Muscle of leg (tissue), 11 donors: ENCODE results near the gene RNF112. TPM values are rescaled to one million over a fixed set of nuclear protein-coding genes. Genes with fewer than 3 reads are reported as not detected.
"Not testable (repeated sequence)": the region's sequence is repeated elsewhere in the genome, so short reads cannot be mapped to it uniquely, and the experiment has no call there.

Experiments
- DNase-seq: peaks from one replicate; pipeline ENCODE4 v3.0.0; 2013
- H3K27ac ChIP-seq: one replicate; pipeline ENCODE4 v1.5.1; 2013; ENCODE audit warnings: mild to moderate bottlenecking, low read length, control low read depth
- H3K27me3 ChIP-seq: one replicate; pipeline ENCODE4 v1.6.1; 2013; ENCODE audit warnings: low read length; ENCODE audit not compliant: control insufficient read depth, insufficient read depth
- H3K36me3 ChIP-seq: one replicate; pipeline ENCODE4 v1.6.1; 2013; ENCODE audit warnings: low read length; ENCODE audit not compliant: control insufficient read depth, insufficient read depth
- H3K4me1 ChIP-seq: one replicate; pipeline ENCODE4 v1.6.1; 2013; ENCODE audit warnings: low read length; ENCODE audit not compliant: control insufficient read depth, insufficient read depth
- H3K4me3 ChIP-seq: one replicate; pipeline ENCODE4 v1.5.1; 2013; ENCODE audit warnings: low read length, control low read depth
- H3K9me3 ChIP-seq: replicated peaks from 2 replicates; pipeline ENCODE4 v1.6.1; 2013; ENCODE audit warnings: low read depth, low read length; ENCODE audit not compliant: control insufficient read depth
- WGBS: methylation state at CpG from one replicate; pipeline ENCODE4 v1.1.5; 2013; ENCODE audit warnings: missing lambda C conversion rate; ENCODE audit not compliant: insufficient coverage; 5-methylcytosine and 5-hydroxymethylcytosine counted together
- polyA plus RNA-seq, 8 donors: library from polyadenylated mRNA; unstranded; fragments of 120-200 nt; gene quantifications; one replicate each; pipeline versions ENCODE4 v1.2.1 to v1.2.3, GENCODE V29; 2013; ENCODE audit warnings: inconsistent platforms in 1 of 8, low replicate concordance in 1 of 8; ENCODE audit not compliant: insufficient read length in 8 of 8, insufficient read depth in 1 of 8
- total RNA-seq: library from RNA; stranded (reverse); fragments of 120-200 nt; gene quantifications from one replicate; pipeline ENCODE4 v1.2.4, GENCODE V29; 2013

RNF112 gene
- total and polyA plus RNA-seq, 9 donors = 2.8 to 5.4 (median 4.1) TPM

DNA sequence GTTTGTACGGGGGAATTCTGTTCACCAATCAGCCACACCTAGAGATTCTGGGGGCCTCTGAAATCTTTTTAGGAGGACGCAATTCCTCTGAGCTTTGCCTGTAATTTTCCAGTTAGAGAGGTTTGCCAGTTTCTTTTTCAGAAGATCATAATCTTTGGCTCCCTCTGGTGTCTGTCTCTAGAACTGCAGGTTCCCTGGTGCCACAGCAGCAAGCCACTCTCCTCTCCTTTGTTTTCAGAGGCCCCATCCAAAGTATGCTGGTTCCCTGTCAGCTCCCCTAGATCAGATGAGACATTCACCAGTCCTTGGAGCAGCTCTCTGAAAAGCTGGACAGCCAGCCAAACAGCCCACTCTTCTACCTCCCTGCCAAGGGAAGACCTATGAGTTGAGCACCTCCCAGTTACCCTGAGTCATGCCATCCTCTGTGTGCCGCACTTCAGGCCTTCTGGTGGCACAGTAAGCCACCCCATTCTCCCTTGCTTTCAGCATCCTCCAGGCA is 36.1 kb downstream of the RNF112 start:
- Histone ChIP-seq H3K9me3 (peaks cover 22% of the 10 kb centered on the region), H3K4me1 (peaks cover 21% of the 10 kb centered on the region), H3K27ac (peak overlapping the region; percentile 74), H3K27me3 (no peaks in the 10 kb centered on the region), H3K4me3 (peak overlapping the region; percentile 1), H3K36me3 (no peaks in the 10 kb centered on the region)
- 100% methylated on average over 1 of the region's 3 CpGs for WGBS
- peak; percentile 92 for DNase-seq

DNA sequence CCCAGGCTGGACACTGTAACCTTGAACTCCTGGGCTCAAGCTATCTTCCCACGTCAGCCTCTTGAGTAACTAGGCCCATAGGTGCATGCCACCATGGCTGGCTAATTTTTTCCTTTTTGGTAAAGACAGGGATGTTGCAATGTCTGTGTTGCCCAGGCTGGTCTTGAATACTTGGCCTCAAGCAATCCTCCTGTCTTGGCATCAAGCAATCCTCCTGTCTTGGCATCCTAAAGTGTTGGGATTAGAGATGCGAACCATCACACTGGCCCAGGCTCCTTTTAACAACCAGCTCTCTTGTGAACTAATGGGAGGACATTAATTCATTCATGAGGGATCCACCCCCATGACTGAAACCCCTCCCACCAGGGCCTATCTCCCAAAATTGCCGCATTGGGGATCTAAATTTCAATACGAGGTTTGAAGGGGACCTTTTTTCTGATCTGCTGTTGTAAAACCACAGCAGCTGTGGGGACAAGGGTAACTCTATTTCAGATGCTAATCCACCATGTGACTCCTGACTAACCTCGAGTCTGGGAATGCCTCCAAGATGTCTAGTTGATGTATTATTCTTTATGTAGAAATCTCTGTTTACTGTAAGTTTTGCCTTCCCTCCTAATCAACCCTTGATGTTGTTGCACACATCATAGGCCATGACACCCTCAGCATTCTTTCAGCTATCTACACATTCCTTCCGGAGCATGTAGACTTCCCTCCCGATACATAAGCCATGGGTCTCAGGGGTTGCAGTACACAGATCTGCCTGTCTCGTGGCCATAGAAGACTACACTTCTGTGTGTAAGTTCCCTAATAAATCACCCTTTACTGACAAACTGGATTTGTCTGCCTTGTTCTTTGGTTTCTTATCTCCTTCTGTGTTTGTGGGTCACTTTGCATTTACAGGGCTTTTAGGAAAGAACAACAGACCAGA is 37.6 kb downstream of the RNF112 start:
- H3K4me3 ChIP-seq = no peak overlapping the region
- H3K36me3 ChIP-seq = no peaks in the 10 kb centered on the region
- peak; percentile 94 for DNase-seq
- peak overlapping the region; percentile 83 for H3K27ac ChIP-seq
- H3K9me3 ChIP-seq = peaks cover 11% of the 10 kb centered on the region
- H3K4me1 ChIP-seq = peaks cover 21% of the 10 kb centered on the region
- WGBS = 33% methylated on average over 3 of the region's 8 CpGs
- H3K27me3 ChIP-seq = no peaks in the 10 kb centered on the region

- H3K4me3 ChIP-seq = no peak overlapping the region
- DNase-seq = no peak
- H3K27me3 ChIP-seq = peaks cover 2% of the 10 kb centered on the region
- peaks cover 21% of the 10 kb centered on the region for H3K4me1 ChIP-seq
- no peaks in the 10 kb centered on the region for H3K36me3 ChIP-seq
- H3K27ac ChIP-seq = peak overlapping the region; percentile 83
- peaks cover 7% of the 10 kb centered on the region for H3K9me3 ChIP-seq
- 93% methylated on average over 2 of the region's 4 CpGs for WGBS
Measured at GRCh38 chr17:19449656-19450055, 38.6 kb downstream of the RNF112 start.

DNA sequence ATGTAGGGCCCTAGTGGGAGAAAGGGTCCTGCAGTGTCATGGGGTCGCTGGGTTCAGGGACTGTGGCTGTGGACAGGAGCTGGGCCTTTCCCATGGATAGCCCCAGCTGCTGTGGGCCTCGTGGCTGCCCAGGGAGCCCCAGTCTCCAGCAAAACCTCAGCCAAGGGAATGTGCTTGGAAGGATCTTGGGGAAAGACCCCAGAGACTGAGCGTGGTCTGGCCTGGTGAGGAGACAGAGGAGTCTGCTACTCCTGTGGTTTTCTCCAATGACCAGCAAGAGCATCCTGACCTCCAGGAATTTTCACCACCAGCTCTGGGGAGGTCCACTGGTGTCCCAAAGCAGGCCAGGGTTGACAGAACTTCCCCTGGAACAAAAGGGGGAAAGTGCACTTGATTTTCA is 42.3 kb downstream of the RNF112 start:
- WGBS = 56% methylated on average over 2 of the region's 3 CpGs

DNA sequence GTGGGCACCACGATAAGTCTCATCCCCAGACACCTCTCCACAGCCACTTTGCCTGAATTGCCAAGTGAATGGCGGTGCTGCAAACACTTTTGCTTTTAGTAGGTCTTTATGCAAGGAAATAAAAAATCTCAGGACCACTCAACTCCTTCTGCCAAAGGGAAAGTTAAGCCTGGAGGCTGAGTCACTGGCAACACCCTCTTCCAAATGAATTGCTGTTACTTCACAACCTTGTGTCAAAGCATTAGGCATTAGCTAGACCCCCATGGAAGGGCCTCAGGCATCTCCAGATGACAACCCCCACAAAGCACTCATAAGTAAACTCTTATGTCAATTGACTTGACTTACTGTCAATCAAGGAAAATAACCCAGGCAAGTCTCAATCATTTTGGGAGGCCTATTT is 43.0 kb downstream of the RNF112 start:
- WGBS = no CpG with 5 or more reads among the region's 2 CpGs
- DNase-seq = no peak
- Histone ChIP-seq H3K9me3 (no peaks in the 10 kb centered on the region), H3K27ac (no peak overlapping the region), H3K4me1 (peaks cover 3% of the 10 kb centered on the region), H3K4me3 (no peak overlapping the region), H3K27me3 (peaks cover 2% of the 10 kb centered on the region), H3K36me3 (no peaks in the 10 kb centered on the region)

More for the DNA sequence above, 42.3 kb downstream of the RNF112 start:
- Histone ChIP-seq H3K27me3 (peaks cover 2% of the 10 kb centered on the region), H3K4me1 (peaks cover 11% of the 10 kb centered on the region), H3K27ac (no peak overlapping the region), H3K9me3 (no peaks in the 10 kb centered on the region), H3K4me3 (no peak overlapping the region), H3K36me3 (no peaks in the 10 kb centered on the region)
- DNase-seq = no peak

DNA sequence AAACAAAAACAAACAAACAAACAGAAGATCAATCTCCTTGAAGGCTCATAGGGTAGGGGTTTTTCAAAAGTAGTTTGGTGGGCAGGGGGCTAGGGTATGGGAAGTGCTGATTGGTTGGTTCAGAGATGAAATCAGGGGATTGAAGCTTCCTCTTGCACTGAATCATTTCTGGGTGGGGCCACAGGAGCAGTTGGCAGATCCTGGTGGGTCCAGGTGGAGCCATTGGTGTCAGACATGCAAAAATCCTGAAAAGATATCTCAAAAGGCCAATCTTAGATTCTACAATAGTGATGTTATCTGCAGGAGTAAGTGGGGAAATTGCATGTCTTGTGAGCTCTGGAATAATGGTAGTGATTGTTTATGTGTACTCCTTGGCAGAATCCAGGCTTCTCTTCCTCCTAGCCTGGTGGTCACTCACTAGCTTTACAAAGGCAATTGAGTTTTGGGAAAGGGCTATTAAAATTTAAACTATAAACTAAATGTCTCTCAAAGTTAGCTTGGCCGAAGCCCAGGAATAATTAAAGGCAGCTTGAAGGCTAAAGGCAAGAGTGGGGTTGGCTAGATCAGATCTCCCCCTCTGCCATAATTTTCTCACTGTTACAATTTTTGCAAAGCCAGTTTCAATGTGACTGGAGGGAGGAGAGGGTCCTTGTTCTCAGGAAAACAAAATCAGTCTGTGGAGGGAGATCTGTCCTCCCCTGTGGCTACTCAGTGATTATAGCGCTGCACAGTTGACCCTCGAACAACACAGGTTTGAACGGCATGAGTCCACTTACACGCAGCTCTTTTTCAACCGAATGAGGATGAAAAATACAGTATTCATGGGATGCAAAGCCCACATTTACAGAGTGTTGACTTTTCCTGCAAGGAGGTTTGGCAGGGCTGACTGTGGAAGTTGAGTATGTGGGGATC is 45.2 kb downstream of the RNF112 start:
- 67% methylated on average over 1 of the region's 6 CpGs for WGBS
- Histone ChIP-seq H3K9me3 (no peaks in the 10 kb centered on the region), H3K27me3 (peaks cover 2% of the 10 kb centered on the region), H3K4me3 (no peak overlapping the region), H3K27ac (no peak overlapping the region), H3K4me1 (peaks cover 7% of the 10 kb centered on the region), H3K36me3 (no peaks in the 10 kb centered on the region)
- no peak for DNase-seq

- Histone ChIP-seq H3K4me3 (no peak overlapping the region), H3K4me1 (peaks cover 13% of the 10 kb centered on the region), H3K9me3 (no peaks in the 10 kb centered on the region), H3K36me3 (no peaks in the 10 kb centered on the region), H3K27me3 (peaks cover 2% of the 10 kb centered on the region), H3K27ac (no peak overlapping the region)
- no peak for DNase-seq
- WGBS = 100% methylated on average over 1 of the region's 3 CpGs
Measured at GRCh38 chr17:19457046-19457445, 46.0 kb downstream of the RNF112 start.

GRCh38 chr17:19457830-19458271 is 46.8 kb downstream of the RNF112 start:
- DNase-seq = no peak
- no peak overlapping the region for H3K4me3 ChIP-seq
- H3K36me3 ChIP-seq = no peaks in the 10 kb centered on the region
- WGBS = 47% methylated on average over 2 of the region's 5 CpGs
- no peaks in the 10 kb centered on the region for H3K9me3 ChIP-seq
- H3K27me3 ChIP-seq = peaks cover 2% of the 10 kb centered on the region
- H3K4me1 ChIP-seq = peaks cover 18% of the 10 kb centered on the region
- H3K27ac ChIP-seq = no peak overlapping the region

- not testable (repeated sequence) for H3K27ac ChIP-seq, DNase-seq, H3K9me3 ChIP-seq, H3K4me3 ChIP-seq, H3K36me3 ChIP-seq, H3K27me3 ChIP-seq
- H3K4me1 ChIP-seq = peaks cover 25% of the 10 kb centered on the region
- WGBS = 92% methylated on average over 4 of the region's 6 CpGs
Measured at GRCh38 chr17:19458481-19458880, 47.4 kb downstream of the RNF112 start.
